ENCODE measurements around the gene MYL9. TPM values are rescaled to one million over a fixed set of nuclear protein-coding genes. Genes with fewer than 3 reads are reported as not detected.
A peak's percentile ranks its signal among the peaks of the same experiment; 100 is the strongest.

MYL9 gene
- polyA plus RNA-seq, 3 donors = 0.08 to 0.20 TPM; not detected in 1

GRCh38 chr20:36549942-36550789, 8.8 kb downstream of the MYL9 start:
- H3K27ac ChIP-seq (ENCODE audit: low read depth in 1 of 2, low read length in 2 of 2) = no peak overlapping the region
- no peak for DNase-seq
- H3K27me3 ChIP-seq (ENCODE audit: control insufficient read depth in 2 of 2, insufficient read depth in 2 of 2, low read length in 2 of 2) = no peaks in the 10 kb centered on the region
- no peak overlapping the region for H2AFZ ChIP-seq (ENCODE audit: insufficient read depth, low read depth, low read length, poor library complexity, severe bottlenecking)
- H4K20me1 ChIP-seq (ENCODE audit: insufficient read depth, low read length) = no peaks in the 10 kb centered on the region
- no peaks in the 10 kb centered on the region for H3K9me3 ChIP-seq (replicated peaks in 1 of 2; ENCODE audit: control insufficient read depth in 1 of 2, insufficient read depth in 1 of 2, low read length in 2 of 2)
- Mint-ChIP-seq H3K27ac (peak overlapping the region in 1 of 7 donors; percentile 43), H3K36me3 (no peaks in the 10 kb centered on the region), H3K4me1 (no peaks in the 10 kb centered on the region), H3K4me3 (no peak overlapping the region), H3K27me3 (ENCODE audit: low read depth in 3 of 3) (peaks cover 0 to 3% (median 1%) of the 10 kb centered on the region in 3 donors), H3K9me3 (no peaks in the 10 kb centered on the region)
- WGBS (ENCODE audit: insufficient coverage) = 98% methylated on average over 13 of the region's 16 CpGs
- no peak for TF ChIP-seq CTCF (IDR thresholded peaks at IDR 0.05)
- no peaks in the 10 kb centered on the region for H3K79me2 ChIP-seq (ENCODE audit: insufficient read depth, low read length)
- H3K4me2 ChIP-seq (replicated peaks; ENCODE audit: extremely low read depth, low read length, poor library complexity, severe bottlenecking) = no peak overlapping the region
- H3K36me3 ChIP-seq (replicated peaks in 1 of 2; ENCODE audit: control insufficient read depth in 1 of 2, insufficient read depth in 2 of 2, low read length in 2 of 2) = no peaks in the 10 kb centered on the region
- no peak overlapping the region for H3K4me3 ChIP-seq (replicated peaks in 1 of 3; ENCODE audit: low read depth in 2 of 3, low read length in 3 of 3)
- no peaks in the 10 kb centered on the region for H3K4me1 ChIP-seq (ENCODE audit: control insufficient read depth in 1 of 2, insufficient read depth in 2 of 2, low read length in 2 of 2)
- no peak overlapping the region for H3K9ac ChIP-seq (ENCODE audit: insufficient read depth, low read length, poor library complexity, severe bottlenecking)
- intact Hi-C loops (cut with micrococcal nuclease) = loop anchor here in 1 of 2 donors (10.0 kb wide), 2 partner anchors 205 to 335 kb away; no protein-coding TSS in a partner anchor

- no peak for TF ChIP-seq CTCF (IDR thresholded peaks at IDR 0.05)
- intact Hi-C loops (cut with micrococcal nuclease) = loop anchor here in 1 of 2 donors (10.0 kb wide), 1 partner anchor 204 kb away; no protein-coding TSS in a partner anchor
- H3K4me1 ChIP-seq (ENCODE audit: control insufficient read depth in 1 of 2, insufficient read depth in 2 of 2, low read length in 2 of 2) = no peaks in the 10 kb centered on the region
- H3K79me2 ChIP-seq (ENCODE audit: insufficient read depth, low read length) = no peaks in the 10 kb centered on the region
- DNase-seq = no peak
- no peaks in the 10 kb centered on the region for H3K36me3 Mint-ChIP-seq
- no peak overlapping the region for H2AFZ ChIP-seq (ENCODE audit: insufficient read depth, low read depth, low read length, poor library complexity, severe bottlenecking)
- no peak overlapping the region for H3K4me3 Mint-ChIP-seq
- H3K27me3 Mint-ChIP-seq (ENCODE audit: low read depth in 3 of 3) = peaks cover 0 to 3% (median 1%) of the 10 kb centered on the region in 3 donors
- peak overlapping the region in 3 of 7 donors; percentile 4 to 78 (median 11) for H3K27ac Mint-ChIP-seq
- no peaks in the 10 kb centered on the region for H4K20me1 ChIP-seq (ENCODE audit: insufficient read depth, low read length)
- 81% methylated on average over 10 of the region's 15 CpGs for WGBS (ENCODE audit: insufficient coverage)
- no peak overlapping the region for H3K4me2 ChIP-seq (replicated peaks; ENCODE audit: extremely low read depth, low read length, poor library complexity, severe bottlenecking)
- no peaks in the 10 kb centered on the region for H3K4me1 Mint-ChIP-seq
- H3K4me3 ChIP-seq (replicated peaks in 1 of 3; ENCODE audit: low read depth in 2 of 3, low read length in 3 of 3) = no peak overlapping the region
- H3K27me3 ChIP-seq (ENCODE audit: control insufficient read depth in 2 of 2, insufficient read depth in 2 of 2, low read length in 2 of 2) = no peaks in the 10 kb centered on the region
- H3K27ac ChIP-seq (ENCODE audit: low read depth in 1 of 2, low read length in 2 of 2) = no peak overlapping the region
- no peaks in the 10 kb centered on the region for H3K9me3 Mint-ChIP-seq
- H3K9me3 ChIP-seq (replicated peaks in 1 of 2; ENCODE audit: control insufficient read depth in 1 of 2, insufficient read depth in 1 of 2, low read length in 2 of 2) = no peaks in the 10 kb centered on the region
- H3K36me3 ChIP-seq (replicated peaks in 1 of 2; ENCODE audit: control insufficient read depth in 1 of 2, insufficient read depth in 2 of 2, low read length in 2 of 2) = no peaks in the 10 kb centered on the region
- no peak overlapping the region for H3K9ac ChIP-seq (ENCODE audit: insufficient read depth, low read length, poor library complexity, severe bottlenecking)
Measured at GRCh38 chr20:36550790-36551299, 9.5 kb downstream of the MYL9 start.
